HG03108 (cell line): ENCODE results near the gene OR10K1.
"Not testable (repeated sequence)": the region's sequence is repeated elsewhere in the genome, so short reads cannot be mapped to it uniquely, and the experiment has no call there.

Experiments used
- ATAC-seq: cut with Tn5 transposase; IDR thresholded peaks from one replicate; pipeline ENCODE4 v1.9.1; 2021; ENCODE audit warnings: moderate library complexity; ENCODE audit not compliant: unreplicated experiment

OR10K1 gene

GRCh38 chr1:158461534-158461933, at the start of gene OR10K1:
Gene OR10K1, plus strand, starts transcription at chr1:158461834. Its CDS starts 3,728 bp downstream, at chr1:158465562.
- no peak for ATAC-seq

- ATAC-seq, result no peak
These were observed 46.8 kb upstream of the OR10K1 start for GRCh38 chr1:158414651-158415345.

DNA sequence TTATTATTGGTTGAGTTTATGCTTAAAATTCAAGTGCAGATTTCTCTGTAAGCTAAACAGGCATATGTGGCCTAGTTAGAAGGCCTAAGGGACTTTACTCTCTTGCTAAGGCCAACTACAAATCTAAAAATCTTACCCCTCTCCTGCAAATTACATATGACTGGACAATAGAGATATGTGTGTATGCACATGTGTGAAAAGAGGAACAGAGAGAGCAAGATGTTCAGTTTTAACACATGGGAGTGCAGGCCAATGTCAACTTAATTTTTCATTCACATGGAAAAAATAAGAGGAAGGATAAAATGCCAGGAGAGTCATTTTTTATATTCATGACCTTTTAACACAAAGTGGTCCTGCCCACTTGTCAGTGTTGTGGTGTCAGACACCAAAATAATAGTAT, 44.0 kb upstream of the OR10K1 start:
- ATAC-seq, result no peak

- ATAC-seq, result no peak
These were observed 39.4 kb upstream of the OR10K1 start for GRCh38 chr1:158422212-158422611.

DNA sequence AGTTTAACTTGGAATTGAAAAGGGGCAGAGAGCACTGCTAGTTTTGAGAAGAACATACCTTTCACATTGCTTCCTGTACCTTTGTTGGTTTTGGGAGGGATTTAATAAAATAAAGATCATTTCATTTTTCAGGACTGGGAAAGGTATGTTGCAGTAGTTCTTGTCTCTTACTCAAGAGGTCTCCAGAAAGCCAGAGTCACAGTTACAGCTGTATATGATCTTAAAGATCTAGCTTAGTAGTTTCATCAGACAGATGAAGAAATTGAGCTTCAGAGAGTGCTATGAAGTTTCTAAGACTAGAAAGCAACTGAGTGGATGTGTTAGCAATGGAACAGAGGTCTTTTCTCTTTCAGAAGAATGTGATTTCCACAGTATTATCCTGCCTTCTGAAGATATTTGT, 36.6 kb upstream of the OR10K1 start:
- ATAC-seq, result no peak

DNA sequence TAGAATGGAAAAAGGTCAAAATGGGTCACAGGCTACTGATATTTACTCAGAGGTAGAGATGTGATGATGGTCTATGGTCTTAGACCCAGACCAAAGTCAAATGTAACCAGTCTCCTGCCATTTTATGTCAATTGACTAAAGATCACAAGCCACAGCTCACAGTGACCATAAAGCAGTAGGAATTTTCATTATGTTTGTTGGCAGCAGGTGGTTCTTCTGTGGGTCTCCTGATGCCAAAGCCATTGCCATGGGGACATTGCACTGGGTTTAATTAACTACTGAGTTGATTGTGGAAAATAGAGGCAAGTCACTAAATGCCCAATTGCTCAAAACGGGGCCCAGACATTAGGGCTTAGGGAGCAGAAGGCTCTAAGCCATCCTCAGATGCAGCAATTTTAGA, 35.5 kb upstream of the OR10K1 start, which contains the start of gene OR10K2:
Gene OR10K2 (minus strand): TSS at position 101 of the 400 bp plus-strand sequence. CDS start 5,371 bp downstream, outside the sequence.
- ATAC-seq, result no peak

GRCh38 chr1:158430163-158430562, 31.5 kb upstream of the OR10K1 start:
- not testable (repeated sequence) for ATAC-seq

DNA sequence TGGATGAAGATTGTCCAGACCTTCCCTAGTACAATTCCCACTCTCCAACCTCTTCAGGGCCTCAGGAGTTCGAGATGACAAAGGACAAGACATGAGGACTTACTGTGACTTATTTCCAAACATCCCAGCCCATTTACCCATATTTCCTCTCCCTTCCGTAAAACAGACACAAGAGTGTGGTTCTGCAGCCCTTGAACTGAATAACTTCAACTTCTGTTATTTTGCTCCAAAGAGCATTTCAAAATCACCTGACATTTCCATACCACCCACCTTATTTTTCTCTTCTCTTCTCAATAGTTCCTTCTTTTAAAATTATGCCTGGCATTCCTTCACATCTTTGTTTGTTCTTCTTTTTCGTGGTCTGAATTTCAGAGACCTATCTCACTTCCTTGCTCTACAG, 26.9 kb upstream of the OR10K1 start:
- ATAC-seq, result no peak

DNA sequence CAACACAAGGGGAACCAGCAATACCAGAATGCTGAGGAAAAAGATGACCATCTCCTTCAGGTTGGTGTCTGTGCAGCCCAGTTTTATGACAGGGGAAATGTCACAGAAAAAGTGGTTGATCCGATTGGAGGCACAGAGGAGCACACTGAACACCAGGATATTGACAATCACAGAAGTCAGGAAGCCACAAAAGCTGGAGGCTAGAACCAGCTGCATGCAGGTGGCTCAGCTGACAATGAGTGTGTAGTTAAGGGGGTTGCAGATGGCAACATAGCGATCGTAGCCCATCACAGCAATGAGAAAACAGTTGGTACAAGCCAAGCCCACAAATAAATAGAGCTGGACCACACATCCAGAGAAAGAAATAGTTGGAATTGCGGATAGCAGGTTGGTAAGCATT, 16.3 kb upstream of the OR10K1 start:
- ATAC-seq, result no peak

DNA sequence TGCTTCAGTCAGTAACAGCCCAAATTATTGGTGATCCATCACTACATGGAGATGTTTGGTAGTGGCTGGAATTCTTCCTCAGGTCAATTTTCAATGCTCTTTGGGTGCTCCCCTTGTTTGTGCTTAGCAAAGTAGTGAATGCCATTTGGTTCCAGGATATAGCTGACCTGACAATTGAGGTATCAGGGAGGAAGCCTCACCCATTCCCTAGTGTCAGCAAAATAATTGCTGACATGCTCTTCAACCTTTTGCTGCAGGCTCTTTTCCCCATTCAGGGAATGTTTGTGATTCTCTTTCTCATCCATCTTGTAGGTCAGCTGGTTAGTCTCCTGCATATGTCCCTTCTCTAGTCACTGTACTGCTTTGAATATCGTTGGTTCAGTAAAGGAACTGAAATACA, 7.1 kb upstream of the OR10K1 start:
- ATAC-seq, result no peak

- no peak for ATAC-seq
These were observed 4.4 kb upstream of the OR10K1 start for GRCh38 chr1:158457246-158457645.

GRCh38 chr1:158458263-158458662, 3.4 kb upstream of the OR10K1 start:
- ATAC-seq, result no peak

DNA sequence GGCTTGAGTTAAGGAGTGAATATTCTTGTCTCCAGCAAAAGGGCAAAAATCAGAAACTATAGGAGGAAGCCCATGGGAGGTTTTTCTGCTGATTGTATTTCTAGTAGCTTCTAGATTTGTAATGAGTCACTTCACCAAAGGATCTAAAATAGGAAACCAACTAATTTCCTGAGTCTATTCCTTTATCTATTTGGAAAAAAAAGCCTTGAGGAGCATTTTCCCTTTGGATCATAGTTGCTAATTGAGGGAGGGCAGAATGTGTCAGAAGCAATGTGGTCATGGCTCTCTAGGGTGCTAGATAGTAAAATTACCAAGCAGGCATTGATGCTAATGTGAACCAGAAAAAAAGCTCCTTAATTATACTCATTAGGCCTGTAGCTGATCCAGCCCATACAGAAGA, 10.3 kb downstream of the OR10K1 start, which contains the start of gene OR10R2:
Gene OR10R2 (plus strand): TSS at position 301 of the 400 bp plus-strand sequence. CDS start 106 bp downstream, outside the sequence.
- ATAC-seq, result no peak

DNA sequence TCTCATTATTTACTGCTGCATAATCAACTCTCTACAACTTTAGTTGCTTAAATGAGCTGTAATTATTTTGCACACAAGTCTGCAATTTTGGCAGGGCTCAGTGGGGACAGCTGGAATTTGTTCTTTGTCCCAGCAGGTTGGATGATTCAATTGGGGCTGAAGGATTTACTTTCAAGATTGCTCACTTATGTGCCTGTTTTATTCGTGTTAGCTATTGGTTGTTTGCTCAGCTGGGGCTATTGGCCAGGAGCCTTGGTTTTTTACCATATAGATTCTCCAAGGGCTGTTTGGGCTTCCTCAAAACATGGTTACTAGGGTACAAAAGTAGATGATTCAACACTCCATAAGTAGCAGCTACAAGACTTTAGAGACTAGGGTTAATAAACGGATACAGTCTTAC, 23.8 kb downstream of the OR10K1 start:
- ATAC-seq, result no peak

GRCh38 chr1:158491316-158491715, 29.7 kb downstream of the OR10K1 start:
- ATAC-seq, result no peak

DNA sequence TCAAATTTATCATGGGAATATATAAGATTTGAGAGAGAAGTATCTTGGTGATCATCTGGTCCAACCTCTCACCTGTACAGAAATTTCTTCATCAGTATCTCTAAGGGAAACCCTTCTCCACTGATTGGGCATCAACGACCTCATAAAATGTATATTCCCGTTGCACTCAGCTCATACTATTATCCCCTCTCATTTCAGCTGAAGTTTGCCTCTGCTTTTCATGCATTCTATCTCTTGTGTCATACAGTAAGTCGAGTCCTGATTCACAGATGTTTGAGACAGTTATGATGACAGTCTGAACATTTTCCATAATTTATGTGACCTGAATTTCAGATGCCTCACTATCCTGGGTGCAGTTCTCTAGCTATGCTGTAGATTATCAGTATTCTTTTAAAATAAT, 31.4 kb downstream of the OR10K1 start:
- ATAC-seq, result no peak

- ATAC-seq, result no peak
These were observed 33.2 kb downstream of the OR10K1 start for GRCh38 chr1:158494796-158495195.

DNA sequence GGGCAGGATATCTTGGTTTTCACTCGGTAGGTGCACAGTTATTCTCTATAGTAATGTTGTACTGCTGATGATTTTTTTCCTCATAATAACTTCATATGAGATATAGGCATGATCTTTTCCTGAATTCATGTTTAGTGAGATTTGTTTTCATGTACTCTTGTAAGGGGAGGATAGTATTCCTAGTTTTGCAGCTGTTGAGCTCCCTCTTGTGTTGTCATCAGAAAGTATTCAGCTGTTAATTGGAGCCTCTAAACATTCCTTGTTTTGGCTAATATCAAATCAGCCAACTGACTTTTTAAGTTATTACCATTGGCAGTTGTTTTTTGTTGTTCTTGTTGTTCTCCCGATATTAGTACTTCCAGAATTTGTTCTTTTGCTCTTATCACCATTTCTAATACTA, 34.7 kb downstream of the OR10K1 start:
- no peak for ATAC-seq

- ATAC-seq, result no peak
These were observed 44.8 kb downstream of the OR10K1 start for GRCh38 chr1:158506369-158506987.

- no peak for ATAC-seq
These were observed 45.9 kb downstream of the OR10K1 start for GRCh38 chr1:158507511-158507910.

DNA sequence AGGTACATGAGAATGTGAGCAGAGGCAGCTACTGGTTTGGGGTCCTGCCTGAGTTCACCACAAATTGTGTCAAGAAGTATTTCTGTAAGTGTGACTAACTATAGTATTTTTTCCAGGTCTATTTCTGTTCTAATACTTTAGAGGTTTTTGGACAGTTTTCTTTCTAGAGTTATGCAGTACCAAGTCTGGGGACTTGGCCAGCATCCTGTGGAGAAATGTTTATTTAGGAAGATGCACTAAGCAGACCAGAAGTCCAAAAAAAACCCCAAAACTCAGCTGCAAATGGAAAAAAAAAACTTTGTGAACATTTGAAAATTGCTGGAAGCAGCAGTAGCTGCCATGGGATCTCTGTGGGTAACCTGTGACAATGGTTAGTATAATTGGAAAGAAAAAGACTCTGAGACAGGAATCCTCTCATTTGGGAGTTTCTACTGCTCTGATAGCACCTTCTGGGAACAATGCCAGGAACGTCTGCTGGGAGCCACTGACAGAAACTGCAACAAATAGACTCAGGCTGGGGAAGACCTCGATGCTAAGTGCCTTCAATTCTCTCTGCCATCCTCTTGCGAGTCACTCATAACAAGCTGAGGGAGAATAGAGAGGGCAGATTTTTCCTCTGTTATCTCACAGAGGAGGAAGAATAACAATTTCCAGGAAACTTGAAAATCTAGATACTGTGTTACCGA, 48.0 kb downstream of the OR10K1 start:
- no peak for ATAC-seq

GRCh38 chr1:158516966-158517365, 55.3 kb downstream of the OR10K1 start:
- ATAC-seq, result no peak
